HepG2 (cell line): ENCODE data around the gene C11orf58.

ENCODE experiments used
- CTCF ChIP-seq: sonication (generic); formaldehyde crosslinking; IDR thresholded peaks from 2 replicates; pipeline ENCODE4 v1.5.0; 2020; ENCODE audit warnings: mild to moderate bottlenecking, missing genetic modification reagents, moderate library complexity
- RFX1 ChIP-seq: fragments of 450-650 bp; IDR thresholded peaks from 2 replicates; pipeline ENCODE4 v1.6.1; 2017
- SMC3 ChIP-seq: IDR thresholded peaks from 2 replicates; pipeline ENCODE4 v1.6.1; 2011; ENCODE audit warnings: low read length, improper control_type of control experiment
- YEATS2 ChIP-seq: sonication (generic); formaldehyde crosslinking; IDR thresholded peaks from 2 replicates; pipeline ENCODE4 v1.4.0; 2020; ENCODE audit warnings: missing genetic modification reagents, borderline replicate concordance
- ZNF20 ChIP-seq: sonication (generic); formaldehyde crosslinking; IDR thresholded peaks from 2 replicates; pipeline ENCODE4 v1.4.0; 2020; ENCODE audit warnings: mild to moderate bottlenecking, moderate library complexity, missing genetic modification reagents

GRCh38 chr11:16738947-16739815 lies 734 bp downstream of the C11orf58 start:
- peak; percentile 29; the same call in 1 of the 2 replicates for TF ChIP-seq RFX1
- no peak; the same call in 1 of the 2 replicates for TF ChIP-seq YEATS2 (CRISPR knock-in tag)
- TF ChIP-seq ZNF20 (CRISPR knock-in tag): no peak
- TF ChIP-seq SMC3: no peak
- no peak for TF ChIP-seq CTCF (CRISPR knock-in tag)
